Stimulated activated CD8-positive, alpha-beta memory T cell treated with anti-CD3 and anti-CD28 coated beads, Interleukin-15, amount 100 ng/mL, for 48 hours (primary cell): ENCODE results near the gene STX1B.
A peak's percentile ranks its signal among the peaks of the same experiment; 100 is the strongest.
"Not testable (repeated sequence)": the region's sequence is repeated elsewhere in the genome, so short reads cannot be mapped to it uniquely, and the experiment has no call there.

Experiments used
- DNase-seq, 2 donors: peaks; one replicate each; pipeline ENCODE4 v3.0.0-alpha.2; 2020; ENCODE audit warnings: low read depth in 2 of 2

STX1B gene

DNA sequence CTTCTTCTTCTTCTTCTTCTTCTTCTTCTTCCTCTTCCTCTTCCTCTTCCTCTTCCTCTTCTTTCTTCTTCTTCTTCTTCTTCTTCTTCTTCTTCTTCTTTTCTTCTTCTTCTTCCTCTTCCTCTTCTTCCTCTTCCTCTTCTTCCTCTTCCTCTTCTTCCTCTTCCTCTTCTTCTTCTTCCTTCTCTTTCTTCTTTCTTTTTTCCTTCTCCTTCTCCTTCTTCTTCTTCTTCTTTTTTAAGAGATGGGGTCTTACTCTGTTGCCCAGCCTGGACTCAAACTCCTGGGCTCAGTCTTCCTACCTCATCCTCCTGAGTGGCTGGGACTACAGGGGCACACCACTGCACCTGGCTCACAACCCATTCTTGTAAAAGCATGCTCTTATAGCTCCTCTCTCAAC lies 2.9 kb upstream of the STX1B start:
- DNase-seq: not testable (repeated sequence)

DNA sequence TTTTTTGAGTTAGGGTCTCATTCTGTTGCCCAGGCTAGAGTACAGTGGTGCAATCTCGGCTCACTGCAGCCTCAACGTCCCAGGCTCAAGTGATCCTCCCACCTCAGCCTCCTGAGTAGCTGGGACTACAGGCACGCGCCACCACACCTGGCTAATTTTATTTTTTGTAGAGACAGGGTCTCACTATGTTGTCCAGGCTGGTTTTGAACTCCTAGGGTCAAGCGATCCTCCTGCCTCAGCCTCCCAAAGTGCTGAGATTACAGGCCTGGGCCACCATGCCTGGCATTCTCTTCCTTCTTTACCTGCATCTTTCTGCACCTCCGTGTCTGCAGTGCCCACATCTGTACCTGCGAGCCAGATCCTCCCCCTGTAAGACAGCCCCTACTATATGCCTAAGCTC lies 1.4 kb upstream of the STX1B start:
- DNase-seq: not testable (repeated sequence)

DNA sequence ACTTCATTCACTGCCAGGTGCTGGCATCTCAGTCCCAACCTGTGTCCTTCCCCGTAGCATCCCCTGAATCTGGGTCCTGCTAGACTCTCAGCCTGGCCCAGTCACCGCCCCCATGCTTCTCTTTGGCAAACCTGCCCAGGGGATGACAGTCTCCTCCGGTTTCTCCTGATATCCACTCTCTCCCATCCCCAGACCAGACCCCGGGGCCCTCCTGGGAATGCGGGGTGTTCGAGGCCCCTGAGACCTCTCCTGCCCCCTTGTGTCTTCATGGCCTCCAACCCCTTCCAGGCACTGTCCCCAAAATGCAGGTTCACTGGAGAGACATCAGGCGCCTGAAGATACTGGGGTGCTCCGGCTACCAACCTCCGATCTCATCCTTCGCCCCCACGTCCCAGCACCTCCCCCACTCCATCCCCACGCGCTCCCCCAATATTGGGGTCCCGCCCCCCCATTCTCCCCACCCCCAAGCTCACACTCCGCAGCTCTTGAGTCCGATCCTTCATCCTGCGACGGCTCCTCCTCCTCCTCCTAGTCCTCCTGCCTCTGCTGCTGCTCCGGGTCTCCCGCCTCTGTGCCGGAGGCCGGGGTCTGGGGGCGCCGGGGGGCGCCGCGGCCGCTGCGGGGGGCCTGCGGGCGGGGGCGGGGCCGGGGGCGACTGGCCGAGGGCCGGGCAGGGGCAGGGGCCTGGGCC lies 399 bp downstream of the STX1B start:
- DNase-seq: no peak

DNA sequence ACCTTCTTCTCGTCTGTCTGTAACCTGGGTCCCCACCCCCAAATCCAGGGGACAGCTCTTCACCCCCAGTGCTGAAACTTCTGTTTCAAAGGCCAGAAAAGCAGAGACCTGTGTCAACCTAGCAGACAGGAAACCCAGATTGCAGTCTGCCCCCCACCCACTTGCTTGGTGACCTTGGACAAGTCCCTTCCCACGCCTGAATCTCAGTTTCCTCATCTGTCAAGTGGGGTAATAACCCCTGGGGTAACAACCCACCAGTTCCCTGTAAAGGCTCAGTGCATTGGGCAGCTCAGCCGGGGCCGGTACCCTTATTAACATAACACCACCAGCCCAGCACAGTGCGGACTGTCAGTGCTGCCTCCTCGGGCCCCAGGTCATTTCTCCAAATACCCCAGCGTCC lies 1.3 kb downstream of the STX1B start:
- no peak for DNase-seq

DNA sequence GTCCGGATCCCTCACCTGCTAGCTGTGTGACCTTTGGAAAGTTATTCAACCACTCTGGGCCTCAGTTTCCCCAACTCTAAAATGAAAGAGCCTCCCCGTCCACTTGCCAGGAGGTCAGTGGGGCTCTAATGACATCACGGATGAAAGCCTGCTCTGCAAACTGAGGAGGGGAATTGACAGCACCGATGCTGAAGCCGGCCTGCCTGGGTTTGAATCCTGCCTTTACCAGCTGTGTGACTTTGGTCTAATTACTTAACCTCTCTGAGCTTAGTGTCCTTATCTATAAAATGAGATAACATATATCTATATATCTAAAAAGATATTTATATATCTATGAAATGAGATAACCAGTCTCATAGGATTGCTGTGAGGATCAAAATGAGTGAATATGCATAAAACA lies 1.9 kb downstream of the STX1B start:
- DNase-seq: no peak

DNA sequence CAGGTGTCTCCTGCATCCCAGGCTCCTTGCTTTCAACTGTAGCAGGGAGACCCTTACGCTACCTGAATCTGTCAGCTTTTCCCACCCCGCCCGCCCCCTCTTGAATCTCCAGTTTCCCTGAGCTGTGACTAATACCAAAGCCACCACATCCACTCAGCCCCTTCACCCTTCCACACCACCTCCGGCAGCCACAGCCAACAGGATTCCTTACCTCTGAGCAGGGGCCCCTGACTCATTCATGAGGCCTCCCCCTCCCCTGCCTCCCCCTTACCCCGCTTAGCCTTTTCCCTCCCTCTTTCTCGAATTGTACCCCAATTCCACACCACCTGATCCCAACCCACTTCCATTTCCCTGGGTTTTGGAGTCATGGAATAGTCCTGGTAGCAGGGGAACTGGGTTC lies 2.3 kb downstream of the STX1B start:
- no peak for DNase-seq

DNA sequence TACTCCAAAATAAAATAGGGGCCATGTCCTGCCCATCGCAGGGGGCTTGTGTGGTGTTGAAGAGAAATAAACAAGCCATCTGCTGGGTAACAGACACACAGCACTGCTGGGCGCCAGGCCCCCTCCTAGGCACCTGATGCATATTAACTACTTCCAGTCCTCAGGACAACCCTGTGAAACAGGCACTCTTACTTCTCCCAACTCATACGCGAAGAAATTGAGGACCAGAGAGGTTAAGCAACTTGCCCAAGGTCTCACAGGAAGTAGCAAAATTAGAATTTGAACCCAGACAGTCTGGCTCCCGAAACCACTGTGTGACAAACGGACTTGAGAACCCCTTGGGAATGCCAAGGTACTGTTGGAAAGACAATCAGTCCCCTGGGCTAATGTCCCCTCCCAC lies 2.8 kb downstream of the STX1B start:
- no peak for DNase-seq

DNA sequence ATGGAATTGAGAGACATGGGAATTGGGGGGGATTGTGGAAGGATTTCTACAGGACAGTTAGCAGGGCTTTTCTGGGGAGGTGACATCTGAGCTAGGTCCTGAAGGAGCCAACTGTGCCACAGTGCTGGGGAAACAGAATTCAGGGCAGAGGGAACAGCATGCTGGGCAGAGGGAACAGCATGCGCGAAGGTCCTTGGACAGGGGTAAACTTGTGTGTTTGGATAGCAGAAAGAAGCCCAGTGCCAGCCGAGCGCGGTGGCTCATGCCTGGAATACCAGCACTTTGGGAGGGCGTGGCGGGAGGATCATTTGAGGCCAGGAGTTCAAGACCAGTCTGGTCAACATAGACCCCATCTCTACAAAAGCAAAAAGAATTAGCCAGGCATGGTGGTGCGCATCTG lies 3.8 kb downstream of the STX1B start:
- no peak for DNase-seq

DNA sequence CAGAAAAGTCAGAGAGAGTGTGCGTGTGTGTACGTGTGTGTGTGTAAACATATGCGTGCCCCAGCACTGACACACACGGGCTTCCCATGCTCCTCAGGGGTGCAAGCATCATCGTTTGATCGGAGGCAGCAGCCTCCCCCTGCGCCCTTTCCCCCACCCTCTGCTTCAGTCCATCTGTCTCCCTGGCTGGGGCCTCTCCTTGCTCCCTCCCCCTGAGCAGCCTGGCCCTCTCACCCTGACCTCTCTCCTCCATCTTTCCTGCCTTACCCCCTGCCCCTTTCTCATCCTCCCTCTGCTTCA lies 4.4 kb downstream of the STX1B start:
- no peak for DNase-seq

DNA sequence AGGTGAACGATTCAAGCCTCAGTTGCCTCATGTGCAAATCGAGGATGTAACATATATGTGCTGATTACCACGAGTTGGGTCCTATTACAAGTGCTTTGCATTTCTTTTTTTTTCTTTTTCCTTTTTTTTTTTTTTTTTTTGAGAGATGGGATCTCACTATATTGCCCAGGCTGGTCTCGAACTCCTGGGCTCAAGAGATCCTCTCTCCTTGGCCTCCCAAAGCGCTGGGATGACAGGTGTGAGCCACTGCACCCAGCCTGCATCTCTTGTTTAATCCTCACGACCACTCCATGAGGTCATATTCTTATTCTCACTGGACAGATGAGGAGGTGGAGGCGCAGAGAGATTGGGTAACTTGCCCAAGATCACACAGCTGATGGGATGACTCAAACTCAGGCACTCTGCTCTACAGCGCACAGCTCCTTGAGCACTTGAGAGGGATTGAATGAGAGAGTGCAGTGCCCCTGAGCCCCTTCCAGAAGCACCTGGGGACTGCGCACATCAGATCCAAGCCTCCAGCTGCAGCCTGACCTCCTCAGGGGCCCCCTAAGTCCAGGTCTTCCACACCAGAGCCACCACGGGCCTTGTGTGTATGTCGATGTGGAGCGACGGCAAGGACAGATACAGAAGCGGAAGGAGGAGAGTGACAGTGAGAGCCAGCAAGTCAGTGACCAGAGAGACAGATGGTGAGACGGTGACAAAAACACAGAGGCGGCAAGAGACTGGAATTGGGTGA lies 4.9 kb downstream of the STX1B start:
- DNase-seq: no peak

DNA sequence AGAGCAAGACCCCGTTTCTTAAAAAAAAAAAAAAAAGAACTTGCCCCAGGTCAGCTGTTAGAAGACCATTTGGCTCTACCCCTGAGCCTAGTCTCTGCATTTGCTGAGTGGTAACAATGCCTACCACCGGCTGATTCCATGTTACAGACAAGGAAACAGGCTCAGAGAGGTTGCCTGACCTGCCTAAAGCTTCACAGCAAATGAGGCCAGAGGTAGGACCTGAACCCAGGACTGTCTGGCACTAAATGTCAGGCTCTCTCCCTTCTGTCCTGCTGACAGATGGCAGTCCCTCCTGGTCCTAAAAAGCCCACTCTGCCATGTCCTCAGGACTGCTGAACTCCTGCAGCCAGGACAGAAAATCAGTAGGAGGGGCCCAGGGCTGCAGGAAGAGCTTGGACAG lies 5.8 kb downstream of the STX1B start:
- no peak for DNase-seq

DNA sequence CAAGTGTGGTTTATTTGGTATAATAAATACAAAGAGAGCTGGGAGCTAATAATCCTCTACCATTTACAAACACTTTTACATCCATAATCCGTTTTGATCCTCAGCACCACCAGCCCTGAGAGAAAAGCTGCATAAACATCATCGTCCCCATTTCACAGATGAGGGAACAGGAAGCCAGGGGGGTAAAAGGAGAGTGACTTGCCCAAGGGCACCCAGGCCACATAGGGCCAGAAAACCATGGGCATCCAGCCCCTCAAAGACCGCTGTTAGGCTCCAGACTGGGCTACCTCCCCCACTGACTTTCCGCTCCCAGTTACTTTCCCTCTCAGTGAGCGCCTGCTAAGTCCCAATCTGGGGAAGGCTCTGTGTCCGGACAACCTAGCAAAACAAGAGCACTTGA lies 6.7 kb downstream of the STX1B start:
- DNase-seq: no peak

DNA sequence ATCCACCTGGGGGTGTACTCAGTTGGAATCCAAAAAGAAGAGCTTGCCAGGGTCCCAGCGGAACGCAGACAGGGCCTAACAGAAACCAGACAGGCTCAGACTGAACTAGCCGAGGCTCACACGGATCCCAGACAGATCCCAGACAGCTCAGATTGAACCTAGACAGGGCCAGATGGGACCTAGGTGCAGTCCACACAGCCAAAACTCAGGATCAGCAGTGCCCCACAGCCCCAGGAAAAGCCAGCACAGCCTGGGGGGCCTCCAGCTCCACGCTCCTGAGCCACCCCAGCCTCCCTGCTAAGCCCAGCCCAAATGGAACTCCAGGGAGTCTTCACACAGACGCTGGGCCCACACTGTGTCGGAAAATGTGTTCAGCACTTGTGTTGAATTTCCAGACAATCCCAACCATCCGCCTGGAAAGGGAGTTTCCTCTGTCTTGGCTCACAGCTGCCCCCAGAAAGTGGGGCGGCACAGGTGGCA lies 7.5 kb downstream of the STX1B start:
- no peak for DNase-seq

DNA sequence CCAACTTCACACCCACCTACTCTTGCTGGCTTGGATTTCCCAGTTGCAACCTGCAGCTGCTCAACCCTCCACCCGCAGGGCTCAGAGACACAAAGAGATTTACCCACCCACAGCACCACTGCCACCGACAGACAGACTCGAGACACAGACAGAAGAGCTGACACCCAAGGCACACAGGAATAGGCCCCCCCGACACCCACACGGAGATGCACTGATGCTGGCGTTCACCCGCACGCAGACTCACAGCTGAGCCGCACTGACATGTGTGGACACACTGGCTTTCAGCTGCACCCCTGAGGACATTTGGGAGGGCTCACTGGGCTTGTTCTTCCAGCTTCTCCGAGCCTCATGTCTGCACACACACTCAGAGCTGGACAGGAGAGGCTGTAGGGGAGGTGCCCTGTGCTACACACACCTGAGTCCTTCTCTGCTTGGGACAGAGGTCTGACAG lies 8.2 kb downstream of the STX1B start:
- no peak for DNase-seq

DNA sequence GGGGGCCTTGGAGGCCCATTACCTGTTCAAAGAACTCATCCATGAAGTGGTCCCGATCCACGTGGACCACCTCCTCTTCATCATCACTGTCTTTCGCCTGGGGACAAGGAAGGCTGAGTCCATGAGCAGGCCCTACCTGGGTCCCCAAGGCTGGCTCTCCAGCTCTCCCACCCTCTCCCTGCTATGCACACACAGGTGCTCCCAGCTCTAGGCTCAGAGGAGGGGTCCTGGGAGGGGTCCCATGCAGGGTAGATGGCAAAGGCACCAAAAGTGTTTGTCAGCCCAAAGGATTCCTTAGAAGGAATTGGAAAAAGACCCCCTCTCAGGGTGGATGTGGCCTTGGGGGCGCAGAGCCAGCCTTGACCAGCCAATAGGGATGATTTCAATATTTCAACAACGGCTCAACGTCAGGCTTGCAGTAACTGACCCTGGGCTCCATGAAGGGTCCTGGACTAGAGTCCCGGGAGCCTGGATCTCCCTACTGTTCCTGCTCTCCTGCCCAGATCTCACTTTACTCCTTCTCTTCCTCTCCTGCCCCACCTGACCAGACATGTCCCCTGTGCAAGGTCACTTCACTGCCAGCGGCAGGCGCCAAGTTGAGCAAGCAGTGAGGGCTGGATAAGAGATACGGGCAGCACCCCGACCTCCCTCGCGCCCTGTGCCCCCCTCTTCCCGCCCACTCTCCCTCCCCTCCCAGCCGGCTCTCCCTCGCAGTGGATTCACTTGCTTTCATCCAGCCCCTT lies 8.8 kb downstream of the STX1B start:
- DNase-seq: no peak

DNA sequence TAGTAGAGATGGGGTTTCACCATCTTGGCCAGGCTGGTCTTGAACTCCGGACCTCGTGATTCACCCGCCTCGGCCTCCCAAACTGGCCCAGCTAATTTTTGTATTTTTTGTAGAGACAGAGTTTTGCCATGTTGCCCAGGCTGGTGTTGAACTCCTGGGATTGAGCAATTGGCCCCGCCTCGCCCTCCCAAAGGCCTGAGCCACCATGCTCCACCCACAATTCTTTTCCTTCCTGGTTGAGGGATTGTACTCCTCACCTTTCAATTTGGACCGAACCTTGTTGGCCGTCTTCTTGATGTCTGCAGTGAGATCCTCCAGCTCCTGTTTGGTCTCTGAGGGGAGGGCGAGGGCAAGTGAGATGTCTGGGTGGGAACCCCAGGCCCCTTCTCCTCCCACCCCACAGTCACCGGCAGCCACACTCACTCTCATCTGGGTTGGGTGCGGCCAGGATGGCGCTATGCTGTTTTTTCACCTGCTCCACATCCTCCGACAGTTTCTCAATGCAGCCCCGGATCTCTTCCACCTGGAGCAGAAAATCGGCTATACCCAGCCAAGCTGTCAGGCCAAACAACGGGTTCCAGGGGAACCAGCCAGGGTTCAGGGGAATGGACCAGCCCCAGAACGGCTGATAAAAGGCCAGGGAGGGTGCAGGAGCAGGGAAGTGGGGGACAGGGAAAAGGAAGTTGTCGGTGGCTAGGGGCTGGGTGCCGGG lies 9.6 kb downstream of the STX1B start:
- no peak for DNase-seq

DNA sequence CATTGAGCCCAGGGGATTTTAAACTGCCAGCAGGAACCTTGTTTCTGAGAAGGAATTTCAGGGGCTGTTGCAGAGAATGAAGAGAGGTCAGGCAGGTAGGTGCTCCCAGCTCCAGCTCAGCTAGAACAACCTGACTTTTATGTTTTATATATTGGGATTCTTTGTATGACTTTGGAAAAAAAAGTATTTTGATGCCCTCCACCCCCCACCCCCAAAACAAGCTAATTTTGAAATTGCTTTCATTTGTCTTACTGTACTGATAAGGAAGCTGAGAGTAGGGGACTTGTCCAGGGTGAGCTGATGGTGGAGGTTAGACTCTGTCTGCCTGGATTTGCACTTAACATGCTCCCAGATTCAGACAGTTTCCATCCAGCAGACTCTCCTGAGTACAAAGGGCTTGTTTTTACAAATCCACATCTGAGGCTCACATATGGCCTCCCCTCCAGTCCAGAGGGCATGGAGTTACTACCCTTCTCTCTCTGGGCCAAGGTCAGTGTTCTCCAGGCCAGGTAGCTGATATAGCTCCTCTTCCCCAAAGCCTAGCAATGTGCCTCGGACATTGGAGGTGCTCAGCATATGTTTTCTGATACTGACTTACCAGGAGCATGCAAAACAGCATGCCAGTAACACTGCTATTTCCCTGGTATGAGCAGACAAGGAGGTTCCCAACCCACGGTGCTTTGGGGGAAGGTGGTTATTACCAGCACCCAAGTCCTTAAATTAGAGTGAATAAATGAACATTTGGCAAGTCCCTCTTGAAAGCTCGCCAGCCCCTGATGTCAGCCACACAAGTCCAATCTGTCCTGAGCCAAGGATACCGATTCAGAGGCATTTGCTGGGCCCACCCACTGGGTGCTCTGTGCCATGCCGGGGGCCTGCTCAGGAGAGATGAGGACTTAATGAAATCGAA lies 11.3 kb downstream of the STX1B start:
- no peak for DNase-seq

DNA sequence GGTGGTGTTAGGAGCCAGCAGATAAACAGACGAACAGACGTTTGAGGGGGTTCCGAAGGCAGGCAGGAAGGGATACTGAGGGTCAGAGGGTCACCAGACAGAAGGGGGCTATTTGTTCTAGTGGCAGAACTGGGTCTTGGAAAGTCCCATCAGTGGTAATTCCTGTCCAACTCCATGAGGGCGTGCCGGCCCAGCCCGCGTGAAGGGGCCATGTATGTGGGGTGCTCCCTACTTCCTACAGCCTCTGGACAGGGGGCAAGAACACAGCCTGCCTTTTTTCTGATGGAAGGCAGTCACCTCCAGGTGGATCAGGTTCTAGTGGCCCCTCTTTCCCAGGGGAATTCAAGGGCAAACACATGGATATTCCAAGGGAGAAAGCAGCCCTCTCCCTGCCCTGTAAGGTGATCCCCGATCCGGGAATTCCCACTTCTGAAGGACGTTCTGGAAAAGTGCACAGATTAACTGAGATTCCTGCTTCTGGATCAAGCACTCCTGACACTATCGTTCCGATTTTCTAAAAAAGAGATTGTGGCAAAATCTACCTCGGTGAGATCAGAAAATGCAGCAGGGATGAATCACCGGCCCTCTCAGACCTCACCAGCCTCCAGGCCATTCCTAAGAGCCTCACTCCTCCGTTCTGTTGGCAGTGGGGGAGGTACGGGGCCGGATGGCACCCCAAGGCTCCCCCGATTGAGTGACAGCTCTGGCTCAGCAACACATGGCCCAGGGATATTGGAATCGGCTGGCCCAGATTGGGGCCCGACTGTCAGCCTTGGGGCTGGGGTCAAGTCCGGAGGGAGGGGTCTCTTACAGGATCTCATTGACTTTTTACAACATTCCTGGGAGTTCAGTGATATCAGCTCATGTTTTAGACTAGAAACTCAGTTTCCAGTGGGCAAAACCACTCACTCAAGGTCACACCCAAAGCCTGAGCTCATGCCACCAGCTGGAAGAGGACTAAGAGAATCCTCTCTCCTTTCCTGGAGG lies 12.4 kb downstream of the STX1B start:
- no peak for DNase-seq

DNA sequence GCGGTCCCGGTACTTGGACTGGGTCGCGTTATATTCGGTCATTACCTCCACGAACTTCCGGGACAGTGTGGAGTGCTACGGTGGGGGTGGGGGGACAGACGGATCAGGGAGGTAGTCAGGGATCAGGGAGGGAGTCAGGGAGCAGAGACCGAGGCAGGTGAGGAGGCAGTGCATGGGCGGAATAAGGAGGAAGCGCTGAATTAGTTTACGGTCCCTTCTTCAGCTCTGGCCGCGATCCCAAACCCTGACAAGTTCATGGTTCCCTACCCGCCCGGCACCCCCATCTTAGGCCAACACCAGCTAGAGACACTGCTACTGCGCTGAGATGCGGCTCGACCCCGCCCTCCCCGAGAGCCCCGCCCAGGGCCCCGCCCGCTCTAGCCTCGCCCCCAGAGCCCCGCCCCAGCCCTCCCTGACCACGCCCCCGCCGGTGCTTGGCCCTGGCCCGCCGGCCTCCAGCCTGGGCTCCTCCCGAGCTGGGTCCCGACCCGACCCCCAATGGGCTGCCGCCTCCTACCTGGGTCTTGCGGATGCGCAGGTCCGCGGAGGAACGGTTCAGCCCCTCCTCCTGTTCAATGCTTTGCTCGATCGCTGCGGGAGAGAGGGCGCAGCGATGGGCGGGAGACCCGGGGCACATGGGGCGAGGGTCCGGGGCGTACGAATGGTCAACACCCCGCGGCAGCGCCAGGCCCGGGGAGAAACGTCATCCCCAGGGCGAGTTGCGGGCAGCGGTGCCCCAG lies 13.3 kb downstream of the STX1B start:
- peak; percentile 73 to 74 for DNase-seq
